Liver (tissue), 9 donors: ENCODE results near the gene TNIP3. TPM values are rescaled to one million over a fixed set of nuclear protein-coding genes. Genes with fewer than 3 reads are reported as not detected.
A peak's percentile ranks its signal among the peaks of the same experiment; 100 is the strongest.

ENCODE experiments used
- DNase-seq: peaks from one replicate; pipeline ENCODE4 v3.0.0-alpha.2; 2017; ENCODE audit warnings: low spot score
- H3K27ac ChIP-seq, 2 donors: one replicate each; pipeline ENCODE4 v1.7.0; 2013; ENCODE audit warnings: inconsistent platforms in 2 of 2, low read length in 2 of 2, control low read depth in 1 of 2, low read depth in 1 of 2, mild to moderate bottlenecking in 1 of 2
- H3K27me3 ChIP-seq, 4 donors: one replicate each; pipeline versions ENCODE4 v1.6.1 to v1.7.0; 2013; ENCODE audit warnings: low read length in 3 of 4, inconsistent platforms in 1 of 4, mild to moderate bottlenecking in 1 of 4, moderate library complexity in 1 of 4; ENCODE audit not compliant: control insufficient read depth in 4 of 4, insufficient read depth in 4 of 4
- H3K36me3 ChIP-seq, 4 donors: one replicate each; pipeline versions ENCODE4 v1.6.1 to v1.7.0; 2013; ENCODE audit warnings: low read length in 3 of 4, mild to moderate bottlenecking in 3 of 4, low read depth in 1 of 4, moderate library complexity in 1 of 4; ENCODE audit not compliant: control insufficient read depth in 4 of 4, insufficient read depth in 3 of 4
- H3K4me1 ChIP-seq, 4 donors: one replicate each; pipeline versions ENCODE4 v1.6.1 to v1.7.0; 2013; ENCODE audit warnings: low read length in 3 of 4, mild to moderate bottlenecking in 3 of 4, moderate library complexity in 1 of 4; ENCODE audit not compliant: control insufficient read depth in 4 of 4, insufficient read depth in 4 of 4
- H3K4me3 ChIP-seq, 3 donors: one replicate each; pipeline versions ENCODE4 v1.6.1 to v1.7.0; 2013; ENCODE audit warnings: low read length in 3 of 3, control low read depth in 1 of 3, low read depth in 1 of 3, mild to moderate bottlenecking in 1 of 3
- H3K9ac ChIP-seq, 2 donors: one replicate each; pipeline ENCODE4 v1.7.0; 2013; ENCODE audit warnings: low read length in 2 of 2, mild to moderate bottlenecking in 2 of 2, moderate library complexity in 2 of 2, control low read depth in 1 of 2, low read depth in 1 of 2
- H3K9me3 ChIP-seq, 4 donors: one replicate each; pipeline versions ENCODE4 v1.6.1 to v1.7.0; 2013; ENCODE audit warnings: low read length in 3 of 4; ENCODE audit not compliant: control insufficient read depth in 4 of 4
- EGR1 ChIP-seq, 2 donors: IDR thresholded peaks; 2 replicates each; pipeline ENCODE4 v1.6.1; 2016 to 2018; ENCODE audit warnings: antibody characterized with exemption in 2 of 2, low read depth in 2 of 2
- HNF4A ChIP-seq, 2 donors: conservative IDR thresholded peaks; 2 replicates each; pipeline ENCODE4 v1.6.1; 2016; ENCODE audit warnings: antibody characterized with exemption in 2 of 2, mild to moderate bottlenecking in 2 of 2
- HNF4G ChIP-seq: IDR thresholded peaks from 2 replicates; pipeline ENCODE4 v1.6.1; 2016; ENCODE audit warnings: antibody characterized with exemption
- RAD21 ChIP-seq, 2 donors: IDR thresholded peaks; 2 replicates each; pipeline ENCODE4 v1.6.1; 2016; ENCODE audit warnings: antibody characterized with exemption in 2 of 2, mild to moderate bottlenecking in 2 of 2
- RXRA ChIP-seq, 2 donors: IDR thresholded peaks; 2 replicates each; pipeline ENCODE4 v1.6.1; 2017 to 2018; ENCODE audit warnings: antibody characterized with exemption in 2 of 2, mild to moderate bottlenecking in 1 of 2
- SP1 ChIP-seq: IDR thresholded peaks from 2 replicates; pipeline ENCODE4 v1.6.1; 2018; ENCODE audit warnings: antibody characterized with exemption, mild to moderate bottlenecking
- TAF1 ChIP-seq: conservative IDR thresholded peaks from 2 replicates; pipeline ENCODE4 v1.6.1; 2016; ENCODE audit warnings: antibody characterized with exemption, mild to moderate bottlenecking
- WGBS: extraction: QIAGEN DNeasy Blood & Tissue Kit; methylation state at CpG from one replicate; pipeline ENCODE4 v1.1.7; 2013; 5-methylcytosine and 5-hydroxymethylcytosine counted together
- polyA plus RNA-seq, 2 donors: library from polyadenylated mRNA; stranded (reverse) in 1 of 2; unstranded in 1 of 2; fragments of 200-250 nt in 1 of 2; fragments of >200 nt in 1 of 2; fragmentation: Nextera tagmentation in 1 of 2; extraction: Ambion mirVana in 1 of 2; gene quantifications; one replicate each; pipeline versions ENCODE4 v1.2.1 to v1.2.3, GENCODE V29; 2013 to 2015
- total RNA-seq, 2 donors: library from RNA; depleted of rRNA; stranded (reverse); fragments of >200 nt; gene quantifications; one replicate each; pipeline ENCODE4 v1.2.3, GENCODE V29; 2014
- TF ChIP-seq, protein P1 (sequence below): IDR thresholded peaks from 2 replicates; pipeline ENCODE4 v1.6.1; 2016; ENCODE audit warnings: antibody characterized with exemption
- TF ChIP-seq, protein P2 (sequence below): IDR thresholded peaks from 2 replicates; pipeline ENCODE4 v1.6.1; 2016; ENCODE audit warnings: antibody characterized with exemption
- TF ChIP-seq, protein P3 (sequence below): IDR thresholded peaks from 2 replicates; pipeline ENCODE4 v1.6.1; 2016; ENCODE audit warnings: antibody characterized with exemption
- TF ChIP-seq, protein P4 (sequence below): fragments of 150-350 bp; IDR thresholded peaks from 2 replicates; pipeline ENCODE4 v1.5.1; 2017; ENCODE audit warnings: improper control_type of control experiment, low read depth, low read length; ENCODE audit not compliant: missing input control
- TF ChIP-seq, protein P5 (sequence below): IDR thresholded peaks from 2 replicates; pipeline ENCODE4 v1.6.1; 2016; ENCODE audit warnings: antibody characterized with exemption, mild to moderate bottlenecking
- donor health status: healthy.
- donor health status: healthy.
- donor health status: healthy.
- donor health status: healthy.
- donor health status: healthy.

The TNIP3 gene
- total and polyA plus RNA-seq, 4 donors: 0.02 to 0.25 TPM; not detected in 2

DNA sequence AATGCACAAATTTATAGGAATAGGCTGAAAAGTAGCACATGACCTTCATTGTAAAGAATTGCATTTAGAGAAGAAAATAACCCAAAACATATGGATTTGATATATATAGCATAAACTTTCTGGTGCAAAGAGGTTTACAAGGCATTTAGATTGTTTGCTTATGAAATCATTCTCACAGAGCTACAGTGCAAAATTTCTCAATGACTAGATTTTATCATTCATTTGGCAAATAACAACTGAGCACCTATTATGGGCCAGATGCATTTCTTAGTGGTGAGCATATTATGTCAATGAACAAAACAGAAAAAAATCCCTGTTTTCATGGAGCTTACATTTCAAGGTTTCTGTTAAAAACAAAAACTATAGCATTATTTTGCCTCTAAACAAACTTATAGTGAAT, 34.1 kb upstream of the TNIP3 start:
- no peaks in the 10 kb centered on the region for H3K36me3 ChIP-seq
- H3K9me3 ChIP-seq: no peaks in the 10 kb centered on the region
- no peaks in the 10 kb centered on the region for H3K27me3 ChIP-seq
- H3K27ac ChIP-seq: no peak overlapping the region
- no peak for DNase-seq
- TF ChIP-seq, protein P1, sequence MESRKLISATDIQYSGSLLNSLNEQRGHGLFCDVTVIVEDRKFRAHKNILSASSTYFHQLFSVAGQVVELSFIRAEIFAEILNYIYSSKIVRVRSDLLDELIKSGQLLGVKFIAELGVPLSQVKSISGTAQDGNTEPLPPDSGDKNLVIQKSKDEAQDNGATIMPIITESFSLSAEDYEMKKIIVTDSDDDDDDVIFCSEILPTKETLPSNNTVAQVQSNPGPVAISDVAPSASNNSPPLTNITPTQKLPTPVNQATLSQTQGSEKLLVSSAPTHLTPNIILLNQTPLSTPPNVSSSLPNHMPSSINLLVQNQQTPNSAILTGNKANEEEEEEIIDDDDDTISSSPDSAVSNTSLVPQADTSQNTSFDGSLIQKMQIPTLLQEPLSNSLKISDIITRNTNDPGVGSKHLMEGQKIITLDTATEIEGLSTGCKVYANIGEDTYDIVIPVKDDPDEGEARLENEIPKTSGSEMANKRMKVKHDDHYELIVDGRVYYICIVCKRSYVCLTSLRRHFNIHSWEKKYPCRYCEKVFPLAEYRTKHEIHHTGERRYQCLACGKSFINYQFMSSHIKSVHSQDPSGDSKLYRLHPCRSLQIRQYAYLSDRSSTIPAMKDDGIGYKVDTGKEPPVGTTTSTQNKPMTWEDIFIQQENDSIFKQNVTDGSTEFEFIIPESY: no peak
- TF ChIP-seq HNF4A (conservative IDR thresholded peaks at IDR 0.05) (no peak), TAF1 (no peak), SP1 (no peak)
- no peak overlapping the region for H3K4me3 ChIP-seq
- H3K4me1 ChIP-seq: peaks cover 0 to 5% (median 0%) of the 10 kb centered on the region in 4 donors
- H3K9ac ChIP-seq: no peak overlapping the region

DNA sequence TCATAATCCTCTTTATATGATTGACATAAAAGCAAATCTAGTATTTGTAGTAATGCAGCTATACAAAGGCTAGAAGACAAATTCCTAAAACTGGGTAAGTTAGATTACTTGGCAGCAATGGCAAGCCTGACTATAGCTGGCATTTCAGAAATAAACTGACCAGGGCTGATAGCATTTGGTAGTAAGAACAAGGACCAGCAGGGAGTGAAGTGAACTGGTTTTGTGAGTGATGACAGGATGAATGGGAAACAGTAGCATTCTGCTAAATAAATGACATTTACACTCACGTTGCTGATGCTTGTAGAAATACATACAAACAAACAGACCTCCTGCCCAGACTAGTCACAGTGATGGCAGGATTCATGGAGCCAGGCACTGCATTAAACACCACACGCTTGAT, 31.5 kb upstream of the TNIP3 start:
- no peaks in the 10 kb centered on the region for H3K9me3 ChIP-seq
- H3K36me3 ChIP-seq: no peaks in the 10 kb centered on the region
- peaks cover 0 to 5% (median 1%) of the 10 kb centered on the region in 4 donors for H3K4me1 ChIP-seq
- H3K4me3 ChIP-seq: no peak overlapping the region
- WGBS: 51% methylated on average over 2 of the region's 2 CpGs
- TF ChIP-seq SP1 (no peak), HNF4G (no peak), RXRA (IDR thresholded peaks at IDR 0.05) (no peak), EGR1 (IDR thresholded peaks at IDR 0.05; ENCODE audit: low read depth in 2 of 2) (no peak), RAD21 (IDR thresholded peaks at IDR 0.05) (no peak)
- TF ChIP-seq, protein P1: no peak
- TF ChIP-seq, protein P2, sequence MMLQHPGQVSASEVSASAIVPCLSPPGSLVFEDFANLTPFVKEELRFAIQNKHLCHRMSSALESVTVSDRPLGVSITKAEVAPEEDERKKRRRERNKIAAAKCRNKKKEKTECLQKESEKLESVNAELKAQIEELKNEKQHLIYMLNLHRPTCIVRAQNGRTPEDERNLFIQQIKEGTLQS: no peak
- TF ChIP-seq, protein P3, sequence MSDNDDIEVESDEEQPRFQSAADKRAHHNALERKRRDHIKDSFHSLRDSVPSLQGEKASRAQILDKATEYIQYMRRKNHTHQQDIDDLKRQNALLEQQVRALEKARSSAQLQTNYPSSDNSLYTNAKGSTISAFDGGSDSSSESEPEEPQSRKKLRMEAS: no peak
- no peak overlapping the region for H3K9ac ChIP-seq
- DNase-seq: no peak
- peaks cover 0 to 6% (median 0%) of the 10 kb centered on the region in 4 donors for H3K27me3 ChIP-seq
- H3K27ac ChIP-seq: no peak overlapping the region

DNA sequence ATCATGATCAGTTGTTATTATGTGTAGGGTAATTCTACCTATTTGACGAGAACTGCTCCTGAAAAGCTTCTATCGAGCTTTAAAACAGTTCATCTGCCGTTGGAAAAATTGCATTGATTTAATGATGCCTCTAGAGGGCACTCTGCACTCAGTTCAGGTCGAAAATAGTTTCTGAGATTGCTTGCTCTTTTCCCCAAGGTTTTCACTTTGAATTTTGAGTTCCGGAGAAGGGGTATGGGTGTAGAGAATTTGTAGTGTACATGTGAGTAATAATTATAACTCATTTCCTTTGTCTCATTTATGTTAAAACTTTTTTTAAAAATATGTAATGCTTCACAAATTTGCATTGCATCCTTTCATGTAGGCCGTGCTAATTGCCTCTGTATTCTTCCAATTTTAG, 28.4 kb upstream of the TNIP3 start:
- Histone ChIP-seq H3K27me3 (peaks cover 0 to 6% (median 0%) of the 10 kb centered on the region in 4 donors), H3K9me3 (no peaks in the 10 kb centered on the region), H3K4me3 (no peak overlapping the region), H3K27ac (no peak overlapping the region), H3K4me1 (peaks cover 0 to 3% (median 0%) of the 10 kb centered on the region in 4 donors), H3K9ac (peak overlapping the region in 1 of 2 donors; percentile 22), H3K36me3 (no peaks in the 10 kb centered on the region)
- DNase-seq: no peak
- 19% methylated on average over 6 of the region's 6 CpGs for WGBS
- TF ChIP-seq, protein P4, sequence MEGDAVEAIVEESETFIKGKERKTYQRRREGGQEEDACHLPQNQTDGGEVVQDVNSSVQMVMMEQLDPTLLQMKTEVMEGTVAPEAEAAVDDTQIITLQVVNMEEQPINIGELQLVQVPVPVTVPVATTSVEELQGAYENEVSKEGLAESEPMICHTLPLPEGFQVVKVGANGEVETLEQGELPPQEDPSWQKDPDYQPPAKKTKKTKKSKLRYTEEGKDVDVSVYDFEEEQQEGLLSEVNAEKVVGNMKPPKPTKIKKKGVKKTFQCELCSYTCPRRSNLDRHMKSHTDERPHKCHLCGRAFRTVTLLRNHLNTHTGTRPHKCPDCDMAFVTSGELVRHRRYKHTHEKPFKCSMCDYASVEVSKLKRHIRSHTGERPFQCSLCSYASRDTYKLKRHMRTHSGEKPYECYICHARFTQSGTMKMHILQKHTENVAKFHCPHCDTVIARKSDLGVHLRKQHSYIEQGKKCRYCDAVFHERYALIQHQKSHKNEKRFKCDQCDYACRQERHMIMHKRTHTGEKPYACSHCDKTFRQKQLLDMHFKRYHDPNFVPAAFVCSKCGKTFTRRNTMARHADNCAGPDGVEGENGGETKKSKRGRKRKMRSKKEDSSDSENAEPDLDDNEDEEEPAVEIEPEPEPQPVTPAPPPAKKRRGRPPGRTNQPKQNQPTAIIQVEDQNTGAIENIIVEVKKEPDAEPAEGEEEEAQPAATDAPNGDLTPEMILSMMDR: peak; percentile 65
- TF ChIP-seq RAD21 (IDR thresholded peaks at IDR 0.05): peak; percentile 82 to 86
- TF ChIP-seq, protein P5, sequence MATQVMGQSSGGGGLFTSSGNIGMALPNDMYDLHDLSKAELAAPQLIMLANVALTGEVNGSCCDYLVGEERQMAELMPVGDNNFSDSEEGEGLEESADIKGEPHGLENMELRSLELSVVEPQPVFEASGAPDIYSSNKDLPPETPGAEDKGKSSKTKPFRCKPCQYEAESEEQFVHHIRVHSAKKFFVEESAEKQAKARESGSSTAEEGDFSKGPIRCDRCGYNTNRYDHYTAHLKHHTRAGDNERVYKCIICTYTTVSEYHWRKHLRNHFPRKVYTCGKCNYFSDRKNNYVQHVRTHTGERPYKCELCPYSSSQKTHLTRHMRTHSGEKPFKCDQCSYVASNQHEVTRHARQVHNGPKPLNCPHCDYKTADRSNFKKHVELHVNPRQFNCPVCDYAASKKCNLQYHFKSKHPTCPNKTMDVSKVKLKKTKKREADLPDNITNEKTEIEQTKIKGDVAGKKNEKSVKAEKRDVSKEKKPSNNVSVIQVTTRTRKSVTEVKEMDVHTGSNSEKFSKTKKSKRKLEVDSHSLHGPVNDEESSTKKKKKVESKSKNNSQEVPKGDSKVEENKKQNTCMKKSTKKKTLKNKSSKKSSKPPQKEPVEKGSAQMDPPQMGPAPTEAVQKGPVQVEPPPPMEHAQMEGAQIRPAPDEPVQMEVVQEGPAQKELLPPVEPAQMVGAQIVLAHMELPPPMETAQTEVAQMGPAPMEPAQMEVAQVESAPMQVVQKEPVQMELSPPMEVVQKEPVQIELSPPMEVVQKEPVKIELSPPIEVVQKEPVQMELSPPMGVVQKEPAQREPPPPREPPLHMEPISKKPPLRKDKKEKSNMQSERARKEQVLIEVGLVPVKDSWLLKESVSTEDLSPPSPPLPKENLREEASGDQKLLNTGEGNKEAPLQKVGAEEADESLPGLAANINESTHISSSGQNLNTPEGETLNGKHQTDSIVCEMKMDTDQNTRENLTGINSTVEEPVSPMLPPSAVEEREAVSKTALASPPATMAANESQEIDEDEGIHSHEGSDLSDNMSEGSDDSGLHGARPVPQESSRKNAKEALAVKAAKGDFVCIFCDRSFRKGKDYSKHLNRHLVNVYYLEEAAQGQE: no peak
